GM12878 (cell line): ENCODE results near the gene IRF2BPL. TPM values are rescaled to one million over a fixed set of nuclear protein-coding genes. Genes with fewer than 3 reads are reported as not detected.

Experiments used
- ATAC-seq: fragments of 200-7000 bp; cut with Tn5 transposase; 3 replicates; pipeline ENCODE4 v1.9.1; 2020; ENCODE audit warnings: mild to moderate bottlenecking, moderate library complexity
- BruUV-seq: library from RNA; stranded (reverse); fragments of 400-500 nt; replicated peaks from 2 replicates; lab custom pipeline; 2021; lab: Mats Ljungman, UMichigan
- CTCF ChIA-PET: fragments of 300-600 bp; sonication (Branson Sonifier 250); formaldehyde crosslinking; extraction: SDS; loops from one replicate; lab custom pipeline; 2021; ENCODE audit warnings: inconsistent platforms; lab: Yijun Ruan, JAX
- POLR2A ChIA-PET: fragments of 350-600 bp; formaldehyde crosslinking; extraction: SDS; loops from one replicate; lab custom pipeline; 2021; ENCODE audit warnings: inconsistent platforms; lab: Charles Lee
- RAD21 ChIA-PET: fragments of 300-600 bp; sonication (Branson Sonifier 250); formaldehyde crosslinking; loops from one replicate; lab custom pipeline; 2023; ENCODE audit warnings: antibody characterized with exemption; ENCODE audit not compliant: unreplicated experiment; lab: Charles Lee
- SMC1A ChIA-PET: fragments of 300-600 bp; sonication (Branson Sonifier 250); formaldehyde crosslinking; loops from one replicate; lab custom pipeline; 2023; ENCODE audit not compliant: unreplicated experiment, uncharacterized antibody; lab: Charles Lee
- DNase-seq: peaks from one replicate; pipeline ENCODE4 v3.0.0-alpha.2; 2011; ENCODE audit warnings: low read depth, low spot score
- FAIRE-seq: peaks from 3 replicates; lab custom pipeline; 2011; peaks lifted over from hg19 to GRCh38; lab: Jason Lieb, UNC
- H2AFZ ChIP-seq: 2 replicates; pipeline ENCODE4 v1.6.0; 2011; ENCODE audit warnings: low read depth, low read length, control low read depth; ENCODE audit not compliant: control insufficient read depth
- H3K27ac ChIP-seq: 2 replicates; pipeline ENCODE4 v1.5.1; 2011; ENCODE audit warnings: control low read depth; ENCODE audit not compliant: control insufficient read depth, insufficient read depth
- H3K27me3 ChIP-seq, 2 experiments: replicated peaks in 1 of 2; 2 replicates each; pipeline versions ENCODE4 v1.6.0 to v1.6.1; 2011; ENCODE audit warnings: low read length in 1 of 2; ENCODE audit not compliant: control insufficient read depth in 2 of 2, insufficient read depth in 2 of 2
- H3K36me3 ChIP-seq, 2 experiments: 2 replicates each; pipeline ENCODE4 v1.5.1; 2011; ENCODE audit warnings: low read length in 1 of 2; ENCODE audit not compliant: control insufficient read depth in 2 of 2, insufficient read depth in 2 of 2
- H3K4me1 ChIP-seq: 2 replicates; pipeline ENCODE4 v1.6.1; 2011; ENCODE audit warnings: mild to moderate bottlenecking, low read length, moderate library complexity, mixed read lengths; ENCODE audit not compliant: control insufficient read depth, insufficient read depth
- H3K4me2 ChIP-seq: 2 replicates; pipeline ENCODE4 v1.6.0; 2011; ENCODE audit warnings: control low read depth; ENCODE audit not compliant: control insufficient read depth, insufficient read depth
- H3K4me3 ChIP-seq: fragments of 200-600 bp; sonication (generic); 2 replicates; pipeline ENCODE4 v1.5.1; 2016
- H3K79me2 ChIP-seq: 2 replicates; pipeline ENCODE4 v1.6.0; 2011; ENCODE audit warnings: low read length; ENCODE audit not compliant: control insufficient read depth, insufficient read depth
- H3K9ac ChIP-seq: 2 replicates; pipeline ENCODE4 v1.8.0; 2011; ENCODE audit warnings: low read length, control low read depth, mixed read lengths; ENCODE audit not compliant: control insufficient read depth, insufficient read depth
- H3K9me3 ChIP-seq: replicated peaks from 3 replicates; pipeline ENCODE4 v1.5.1; 2011; ENCODE audit warnings: mild to moderate bottlenecking, low read length; ENCODE audit not compliant: control insufficient read depth, insufficient read depth
- H4K20me1 ChIP-seq: 2 replicates; pipeline ENCODE4 v1.6.0; 2011; ENCODE audit not compliant: control insufficient read depth, insufficient read depth
- HDAC6 ChIP-seq: fragments of 200-600 bp; sonication (generic); IDR thresholded peaks from one replicate; pipeline ENCODE4 v1.8.0; 2017; ENCODE audit warnings: antibody characterized with exemption; ENCODE audit not compliant: unreplicated experiment
- KLF5 ChIP-seq: fragments of 450-650 bp; IDR thresholded peaks from 2 replicates; pipeline ENCODE4 v1.6.1; 2014; ENCODE audit warnings: mild to moderate bottlenecking; ENCODE audit not compliant: partially characterized antibody
- MEF2B ChIP-seq: fragments of 450-650 bp; IDR thresholded peaks from 2 replicates; pipeline ENCODE4 v1.6.1; 2018; ENCODE audit warnings: mild to moderate bottlenecking, moderate library complexity; ENCODE audit not compliant: partially characterized antibody, poor library complexity, severe bottlenecking
- POU2F2 ChIP-seq: IDR thresholded peaks from 3 replicates; pipeline ENCODE4 v1.6.1; 2011; ENCODE audit warnings: low read depth, mild to moderate bottlenecking, low read length, borderline replicate concordance
- RELA ChIP-seq: fragments of 450-650 bp; IDR thresholded peaks from 2 replicates; pipeline ENCODE4 v1.8.0; 2014; ENCODE audit warnings: borderline replicate concordance; ENCODE audit not compliant: partially characterized antibody
- TCF7 ChIP-seq: IDR thresholded peaks from 2 replicates; pipeline ENCODE4 v1.6.1; 2014; ENCODE audit warnings: antibody characterized with exemption, borderline replicate concordance
- ZBED1 ChIP-seq: IDR thresholded peaks from 2 replicates; pipeline ENCODE4 v1.6.1; 2016; ENCODE audit warnings: borderline replicate concordance
- WGBS: methylation state at CpG from one replicate; pipeline ENCODE4 v1.1.6; 2016; ENCODE audit warnings: low lambda C conversion rate; ENCODE audit not compliant: insufficient replicate concordance, insufficient coverage; ENCODE audit errors: missing lambda C conversion rate; 5-methylcytosine and 5-hydroxymethylcytosine counted together
- in situ Hi-C: fragments of 300-500 bp; cut with MboI; formaldehyde crosslinking; loops from 9 replicates; pipeline ENCODE4 v1.14.3; 2018; ENCODE audit warnings: mixed read lengths
- intact Hi-C: fragments of 100-400 bp; cut with micrococcal nuclease; formaldehyde crosslinking; loops from one replicate; pipeline ENCODE4 v1.14.2; 2022; ENCODE audit not compliant: unreplicated experiment
- polyA plus RNA-seq, 11 experiments: library from polyadenylated mRNA; depleted of rRNA in 4 of 11; unstranded in 6 of 11; stranded (reverse) in 5 of 11; fragments of >200 nt; fragmentation: Nextera tagmentation in 4 of 11; fragmentation: Illumina TruSeq in 1 of 11; extraction: Ambion mirVana in 4 of 11; extraction: Trizol in 1 of 11; gene quantifications; 1 replicate in 1 of 11; 2 replicates in 10 of 11; pipeline versions ENCODE4 v1.2.1 to v1.2.3, GENCODE V29; 2011 to 2016; ENCODE audit warnings: inconsistent platforms in 2 of 11, missing spikeins in 2 of 11, low read depth in 1 of 11
- total RNA-seq, 4 experiments: library from RNA; depleted of rRNA in 3 of 4; stranded (reverse); fragments of >200 nt in 3 of 4; fragmentation: Illumina TruSeq in 1 of 4; extraction: Trizol in 1 of 4; gene quantifications; 2 replicates each; pipeline versions ENCODE4 v1.2.1 to v1.2.3, GENCODE V29; 2013 to 2021
- TF ChIP-seq, protein P1 (sequence below): fragments of 450-650 bp; IDR thresholded peaks from 2 replicates; pipeline ENCODE4 v1.6.1; 2014; ENCODE audit warnings: mild to moderate bottlenecking
- TF ChIP-seq, protein P2 (sequence below): fragments of 450-650 bp; IDR thresholded peaks from 2 replicates; pipeline ENCODE4 v1.6.1; 2016; ENCODE audit warnings: mild to moderate bottlenecking, moderate library complexity, borderline replicate concordance

The IRF2BPL gene
- total and polyA plus RNA-seq, 10 of the 15 experiments (the other 5 are each of a cell fraction or from before 2014, with no cell fraction given): 1.2 to 34.5 (median 3.1) TPM

DNA sequence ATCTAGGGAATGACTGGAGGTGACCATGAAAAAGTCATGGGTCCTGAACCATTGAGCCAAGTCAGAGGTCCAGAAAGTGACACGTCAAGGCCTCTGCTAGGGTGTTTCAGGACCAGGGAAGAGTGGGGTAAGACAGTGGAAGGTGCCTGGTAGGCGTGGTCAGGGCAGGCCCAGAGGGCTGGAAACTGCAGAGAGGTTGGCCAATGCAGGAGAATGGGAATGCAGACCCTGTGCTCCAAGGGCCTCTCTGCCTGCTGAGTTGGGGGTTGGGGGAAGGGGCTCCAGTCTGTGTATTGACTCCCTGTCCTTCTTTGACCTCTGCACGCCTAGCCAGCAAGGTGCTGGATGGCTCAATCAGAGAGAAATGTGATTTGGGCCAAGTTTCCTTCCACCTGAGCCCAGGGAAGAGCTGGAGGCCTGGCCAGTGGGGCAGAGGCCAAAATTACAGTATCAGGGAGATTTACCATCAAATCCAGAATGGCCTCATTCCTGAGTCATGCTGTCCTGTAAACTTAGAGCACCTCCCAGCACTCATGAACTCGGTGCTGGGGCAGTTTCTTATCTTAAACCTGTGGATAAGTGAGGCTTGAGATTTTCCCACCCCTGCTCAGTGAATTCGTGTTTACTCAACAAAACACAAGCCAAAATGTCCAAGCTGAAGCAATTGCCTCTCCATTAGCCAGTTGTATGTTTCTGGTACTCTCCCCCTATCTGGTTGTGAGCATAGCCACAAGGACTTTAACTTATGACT, 24.4 kb downstream of the IRF2BPL start:
- H3K27me3 ChIP-seq: no peaks in the 10 kb centered on the region
- RAD21 ChIA-PET: no interaction called here
- peaks cover 15% of the 10 kb centered on the region for H3K4me1 ChIP-seq
- no peak for TF ChIP-seq RELA
- TF ChIP-seq ZBED1: no peak
- TF ChIP-seq MEF2B: no peak
- TF ChIP-seq KLF5: no peak
- TF ChIP-seq, all 136 proteins: peak for 0
- CTCF ChIA-PET: no interaction called here
- no peak for ATAC-seq
- H3K4me3 ChIP-seq: no peak overlapping the region
- no peak overlapping the region for H3K9ac ChIP-seq
- no peaks in the 10 kb centered on the region for H3K9me3 ChIP-seq
- WGBS: 78% methylated on average over 5 of the region's 5 CpGs
- intact Hi-C loops: no loop called here
- H3K36me3 ChIP-seq: no peaks in the 10 kb centered on the region
- BruUV-seq: no TSS peak
- DNase-seq: no peak
- POLR2A ChIA-PET: interaction anchor here (0.5 to 1.1 kb wide), 2 partner anchors 27 to 48 kb away, joined by 3 to 4 read pairs; no protein-coding TSS in a partner anchor
- in situ Hi-C loops: no loop called here
- H3K79me2 ChIP-seq: no peaks in the 10 kb centered on the region
- no peaks in the 10 kb centered on the region for H4K20me1 ChIP-seq
- no peak overlapping the region for H3K4me2 ChIP-seq
- SMC1A ChIA-PET: interaction anchor here (1.0 to 1.2 kb wide), 2 partner anchors 8 to 19 kb away, joined by 3 to 4 read pairs; no protein-coding TSS in a partner anchor
- H2AFZ ChIP-seq: no peak overlapping the region
- FAIRE-seq: no peak
- no peak overlapping the region for H3K27ac ChIP-seq

DNA sequence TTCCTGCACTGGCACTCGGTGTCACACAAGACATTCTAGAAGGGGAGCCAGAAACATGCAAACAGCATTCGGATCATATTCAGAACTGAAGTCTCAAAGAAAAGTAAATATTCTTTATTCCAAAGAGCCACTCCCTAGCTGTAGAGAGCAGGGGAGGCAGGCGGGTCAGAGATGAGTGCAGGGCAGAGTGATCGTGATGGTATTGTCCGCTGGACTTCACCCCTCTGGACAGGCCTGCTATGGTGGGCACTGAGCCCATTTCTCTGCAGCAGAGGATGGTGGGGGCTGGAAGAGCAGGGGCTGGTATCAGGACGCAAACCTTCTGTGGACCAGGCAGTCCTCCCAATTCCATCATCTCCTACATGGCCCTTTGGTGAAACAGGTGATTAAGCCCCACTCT, 25.6 kb downstream of the IRF2BPL start:
- peaks cover 24% of the 10 kb centered on the region for H3K4me1 ChIP-seq
- TF ChIP-seq TCF7 (no peak), POU2F2 (no peak), HDAC6 (no peak)
- TF ChIP-seq, protein P1, sequence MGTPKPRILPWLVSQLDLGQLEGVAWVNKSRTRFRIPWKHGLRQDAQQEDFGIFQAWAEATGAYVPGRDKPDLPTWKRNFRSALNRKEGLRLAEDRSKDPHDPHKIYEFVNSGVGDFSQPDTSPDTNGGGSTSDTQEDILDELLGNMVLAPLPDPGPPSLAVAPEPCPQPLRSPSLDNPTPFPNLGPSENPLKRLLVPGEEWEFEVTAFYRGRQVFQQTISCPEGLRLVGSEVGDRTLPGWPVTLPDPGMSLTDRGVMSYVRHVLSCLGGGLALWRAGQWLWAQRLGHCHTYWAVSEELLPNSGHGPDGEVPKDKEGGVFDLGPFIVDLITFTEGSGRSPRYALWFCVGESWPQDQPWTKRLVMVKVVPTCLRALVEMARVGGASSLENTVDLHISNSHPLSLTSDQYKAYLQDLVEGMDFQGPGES: no peak
- TF ChIP-seq, protein P2, sequence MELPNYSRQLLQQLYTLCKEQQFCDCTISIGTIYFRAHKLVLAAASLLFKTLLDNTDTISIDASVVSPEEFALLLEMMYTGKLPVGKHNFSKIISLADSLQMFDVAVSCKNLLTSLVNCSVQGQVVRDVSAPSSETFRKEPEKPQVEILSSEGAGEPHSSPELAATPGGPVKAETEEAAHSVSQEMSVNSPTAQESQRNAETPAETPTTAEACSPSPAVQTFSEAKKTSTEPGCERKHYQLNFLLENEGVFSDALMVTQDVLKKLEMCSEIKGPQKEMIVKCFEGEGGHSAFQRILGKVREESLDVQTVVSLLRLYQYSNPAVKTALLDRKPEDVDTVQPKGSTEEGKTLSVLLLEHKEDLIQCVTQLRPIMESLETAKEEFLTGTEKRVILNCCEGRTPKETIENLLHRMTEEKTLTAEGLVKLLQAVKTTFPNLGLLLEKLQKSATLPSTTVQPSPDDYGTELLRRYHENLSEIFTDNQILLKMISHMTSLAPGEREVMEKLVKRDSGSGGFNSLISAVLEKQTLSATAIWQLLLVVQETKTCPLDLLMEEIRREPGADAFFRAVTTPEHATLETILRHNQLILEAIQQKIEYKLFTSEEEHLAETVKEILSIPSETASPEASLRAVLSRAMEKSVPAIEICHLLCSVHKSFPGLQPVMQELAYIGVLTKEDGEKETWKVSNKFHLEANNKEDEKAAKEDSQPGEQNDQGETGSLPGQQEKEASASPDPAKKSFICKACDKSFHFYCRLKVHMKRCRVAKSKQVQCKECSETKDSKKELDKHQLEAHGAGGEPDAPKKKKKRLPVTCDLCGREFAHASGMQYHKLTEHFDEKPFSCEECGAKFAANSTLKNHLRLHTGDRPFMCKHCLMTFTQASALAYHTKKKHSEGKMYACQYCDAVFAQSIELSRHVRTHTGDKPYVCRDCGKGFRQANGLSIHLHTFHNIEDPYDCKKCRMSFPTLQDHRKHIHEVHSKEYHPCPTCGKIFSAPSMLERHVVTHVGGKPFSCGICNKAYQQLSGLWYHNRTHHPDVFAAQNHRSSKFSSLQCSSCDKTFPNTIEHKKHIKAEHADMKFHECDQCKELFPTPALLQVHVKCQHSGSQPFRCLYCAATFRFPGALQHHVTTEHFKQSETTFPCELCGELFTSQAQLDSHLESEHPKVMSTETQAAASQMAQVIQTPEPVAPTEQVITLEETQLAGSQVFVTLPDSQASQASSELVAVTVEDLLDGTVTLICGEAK: no peak
- no peaks in the 10 kb centered on the region for H3K79me2 ChIP-seq
- H3K4me3 ChIP-seq: no peak overlapping the region
- intact Hi-C loops (no loop called here), in situ Hi-C loops (no loop called here)
- RAD21 ChIA-PET: no interaction called here
- CTCF ChIA-PET: no interaction called here
- POLR2A ChIA-PET: no interaction called here
- no peaks in the 10 kb centered on the region for H3K9me3 ChIP-seq
- 74% methylated on average over 6 of the region's 6 CpGs for WGBS
- ATAC-seq (no peak), FAIRE-seq (no peak), DNase-seq (no peak)
- no peaks in the 10 kb centered on the region for H3K27me3 ChIP-seq
- H3K9ac ChIP-seq: no peak overlapping the region
- no peak overlapping the region for H3K4me2 ChIP-seq
- SMC1A ChIA-PET: no interaction called here
- H2AFZ ChIP-seq: no peak overlapping the region
- no peaks in the 10 kb centered on the region for H4K20me1 ChIP-seq
- no TSS peak for BruUV-seq
- no peaks in the 10 kb centered on the region for H3K36me3 ChIP-seq
- no peak overlapping the region for H3K27ac ChIP-seq
